ENCODE measurements around the gene LMOD1.

LMOD1 gene

GRCh38 chr1:201851949-201852348 lies 94.4 kb downstream of the LMOD1 start:
- no peak for TF ChIP-seq GATA3 (IDR thresholded peaks at IDR 0.05; ENCODE audit: low read depth, low read length)
- TF ChIP-seq GATA2 (IDR thresholded peaks at IDR 0.05; ENCODE audit: low read depth, low read length), result no peak

DNA sequence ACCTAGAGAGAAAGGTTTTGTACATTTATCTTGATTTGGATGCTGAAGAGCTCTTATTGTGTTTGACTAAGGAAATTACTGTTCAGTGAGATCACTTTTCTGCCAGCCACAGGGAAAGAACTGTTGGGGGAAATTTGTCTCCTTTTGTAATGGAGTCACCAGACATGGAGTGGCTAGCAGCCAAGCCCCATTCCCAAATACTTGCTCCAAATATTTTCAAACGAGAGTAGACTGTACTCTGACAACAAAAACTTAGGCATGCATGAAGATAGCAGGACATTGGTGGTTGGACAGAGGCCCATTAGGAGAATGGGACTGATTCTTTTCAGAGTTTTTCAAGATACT lies 96.3 kb downstream of the LMOD1 start:
- TF ChIP-seq GATA3 (IDR thresholded peaks at IDR 0.05; ENCODE audit: low read depth, low read length) (no peak), GATA2 (IDR thresholded peaks at IDR 0.05; ENCODE audit: low read depth, low read length) (no peak)

- no peak for TF ChIP-seq GATA3 (IDR thresholded peaks at IDR 0.05; ENCODE audit: low read depth, low read length)
- no peak for TF ChIP-seq GATA2 (IDR thresholded peaks at IDR 0.05; ENCODE audit: low read depth, low read length)
Measured at GRCh38 chr1:201849372-201850052, 96.8 kb downstream of the LMOD1 start.

- TF ChIP-seq GATA2 (IDR thresholded peaks at IDR 0.05; ENCODE audit: low read depth, low read length) (no peak), GATA3 (IDR thresholded peaks at IDR 0.05; ENCODE audit: low read depth, low read length) (no peak)
Measured at GRCh38 chr1:201848230-201848629, 98.1 kb downstream of the LMOD1 start.

GRCh38 chr1:201847150-201847549 lies 99.2 kb downstream of the LMOD1 start:
- TF ChIP-seq GATA2 (IDR thresholded peaks at IDR 0.05; ENCODE audit: low read depth, low read length) (no peak), GATA3 (IDR thresholded peaks at IDR 0.05; ENCODE audit: low read depth, low read length) (no peak)
